Body of pancreas (tissue), 4 donors: ENCODE data around the gene PSMG4. TPM values are rescaled to one million over a fixed set of nuclear protein-coding genes. Genes with fewer than 3 reads are reported as not detected.

Source experiments
- ATAC-seq: fragments of 150-250 bp; one replicate; pipeline ENCODE4 v1.9.1; 2016
- DNase-seq, 4 donors: peaks; one replicate each; pipeline ENCODE4 v3.0.0-alpha.2; 2019
- H3K27ac ChIP-seq, 4 donors: fragments of 200-600 bp; sonication (generic); 1 replicate in 3 of 4; 2 replicates in 1 of 4; pipeline versions ENCODE4 v1.5.1 to v1.6.1; 2016 to 2019; ENCODE audit warnings: mild to moderate bottlenecking in 1 of 4, mixed read lengths in 1 of 4, moderate library complexity in 1 of 4
- H3K27me3 ChIP-seq, 2 donors: fragments of 200-600 bp; sonication (generic); one replicate each; pipeline ENCODE4 v1.6.0; 2016; ENCODE audit warnings: mild to moderate bottlenecking in 1 of 2
- H3K36me3 ChIP-seq, 2 donors: fragments of 200-600 bp; sonication (generic); replicated peaks in 1 of 2; 2 replicates each; pipeline ENCODE4 v1.5.1; 2016; ENCODE audit warnings: low read depth in 2 of 2; ENCODE audit not compliant: insufficient read depth in 1 of 2
- H3K4me1 ChIP-seq: fragments of 200-600 bp; sonication (generic); one replicate; pipeline ENCODE4 v1.6.0; 2016
- H3K4me3 ChIP-seq, 2 donors: fragments of 200-600 bp; sonication (generic); 1 replicate in 1 of 2; 2 replicates in 1 of 2; pipeline ENCODE4 v1.5.1; 2016 to 2019
- H3K9me3 ChIP-seq, 3 donors: fragments of 200-600 bp; sonication (generic); 1 replicate in 2 of 3; 2 replicates in 1 of 3; pipeline ENCODE4 v1.5.1; 2016
- CTCF ChIP-seq, 7 experiments: fragments of 450-650 bp in 4 of 7; fragments of 200-600 bp in 3 of 7; sonication (generic) in 3 of 7; IDR thresholded peaks; one replicate each; pipeline ENCODE4 v1.5.1; 2016 to 2019; ENCODE audit warnings: antibody characterized with exemption in 7 of 7
- POLR2A ChIP-seq, 3 donors: fragments of 450-650 bp; IDR thresholded peaks; one replicate each; pipeline ENCODE4 v1.6.1; 2016; ENCODE audit warnings: antibody characterized with exemption in 3 of 3, mild to moderate bottlenecking in 2 of 3
- WGBS, 2 donors: methylation state at CpG; one replicate each; pipeline ENCODE4 v1.1.5; 2017; 5-methylcytosine and 5-hydroxymethylcytosine counted together
- intact Hi-C: fragments of 100-400 bp; cut with DNase I; formaldehyde crosslinking; loops from one replicate; pipeline ENCODE4 v1.15.1; 2023
- total RNA-seq, 2 donors: library from RNA; depleted of rRNA; stranded (reverse); fragments of >200 nt; gene quantifications; one replicate each; pipeline ENCODE4 v1.1.0, GENCODE V29; 2016

PSMG4 gene
- total RNA-seq, 2 donors from 2014 or later = 10.9 to 11.2 TPM

GRCh38 chr6:3290149-3290930 is 31.6 kb downstream of the PSMG4 start:
- 83 to 92% methylated on average over 15 of the region's 15 CpGs for WGBS, 2 donors
- intact Hi-C loops = no loop called here
- no peak for TF ChIP-seq CTCF (IDR thresholded peaks at IDR 0.05)
- no peak for TF ChIP-seq POLR2A (IDR thresholded peaks at IDR 0.05)
- Histone ChIP-seq H3K36me3 (no peaks in the 10 kb centered on the region), H3K4me3 (no peak overlapping the region), H3K4me1 (peaks cover 1% of the 10 kb centered on the region), H3K9me3 (no peaks in the 10 kb centered on the region), H3K27ac (no peak overlapping the region), H3K27me3 (no peaks in the 10 kb centered on the region)
- DNase-seq (no peak), ATAC-seq (no peak)

- Histone ChIP-seq H3K9me3 (no peaks in the 10 kb centered on the region), H3K36me3 (no peaks in the 10 kb centered on the region), H3K27me3 (no peaks in the 10 kb centered on the region), H3K4me1 (peaks cover 6% of the 10 kb centered on the region), H3K4me3 (no peak overlapping the region), H3K27ac (no peak overlapping the region)
- 81 to 88% methylated on average over 11 of the region's 11 CpGs for WGBS, 2 donors
- DNase-seq (peak in 1 of 4 donors; percentile 8), ATAC-seq (no peak)
- intact Hi-C loops = no loop called here
- TF ChIP-seq POLR2A (IDR thresholded peaks at IDR 0.05) = no peak
- no peak for TF ChIP-seq CTCF (IDR thresholded peaks at IDR 0.05)
Observed at GRCh38 chr6:3290931-3291211, 32.1 kb downstream of the PSMG4 start.

- Histone ChIP-seq H3K27ac (no peak overlapping the region), H3K27me3 (no peaks in the 10 kb centered on the region), H3K4me1 (peaks cover 11% of the 10 kb centered on the region), H3K36me3 (no peaks in the 10 kb centered on the region), H3K4me3 (no peak overlapping the region), H3K9me3 (no peaks in the 10 kb centered on the region)
- WGBS, 2 donors = 93% methylated on average over 4 of the region's 4 CpGs
- no peak for TF ChIP-seq POLR2A (IDR thresholded peaks at IDR 0.05)
- TF ChIP-seq CTCF (IDR thresholded peaks at IDR 0.05) = no peak
- ATAC-seq (no peak), DNase-seq (no peak)
- intact Hi-C loops = no loop called here
Observed at GRCh38 chr6:3291346-3291745, 32.6 kb downstream of the PSMG4 start.

GRCh38 chr6:3291987-3292386 is 33.2 kb downstream of the PSMG4 start:
- no peaks in the 10 kb centered on the region for H3K36me3 ChIP-seq
- TF ChIP-seq CTCF (IDR thresholded peaks at IDR 0.05) (no peak), POLR2A (IDR thresholded peaks at IDR 0.05) (no peak)
- WGBS, 2 donors = 87 to 95% methylated on average over 7 of the region's 7 CpGs
- H3K27ac ChIP-seq = no peak overlapping the region
- no peaks in the 10 kb centered on the region for H3K27me3 ChIP-seq
- no peak for DNase-seq
- no peak for ATAC-seq
- H3K4me1 ChIP-seq = peaks cover 11% of the 10 kb centered on the region
- H3K4me3 ChIP-seq = no peak overlapping the region
- intact Hi-C loops = no loop called here
- no peaks in the 10 kb centered on the region for H3K9me3 ChIP-seq
